ENCODE results near the gene STARD3NL. TPM values are rescaled to one million over a fixed set of nuclear protein-coding genes. Genes with fewer than 3 reads are reported as not detected.
A peak's percentile ranks its signal among the peaks of the same experiment; 100 is the strongest.
"Not testable (repeated sequence)": the region's sequence is repeated elsewhere in the genome, so short reads cannot be mapped to it uniquely, and the experiment has no call there.

Gene STARD3NL
- total RNA-seq, 2 donors from 2014 or later = 48.6 to 58.3 TPM

- H3K27ac Mint-ChIP-seq = peak overlapping the region; percentile 60
These were observed 51.3 kb downstream of the STARD3NL start for GRCh38 chr7:38229386-38229785.

GRCh38 chr7:38229884-38230642, 52.0 kb downstream of the STARD3NL start:
- H3K27me3 Mint-ChIP-seq (ENCODE audit: insufficient read depth) = no peaks in the 10 kb centered on the region
- Histone ChIP-seq H3K27me3 (ENCODE audit: control insufficient read depth, insufficient read depth, low read length, poor library complexity, severe bottlenecking) (no peaks in the 10 kb centered on the region), H3K36me3 (ENCODE audit: control insufficient read depth, insufficient read depth, low read length) (peaks cover 29% of the 10 kb centered on the region), H3K9ac (ENCODE audit: extremely low read depth, low read length, poor library complexity, severe bottlenecking) (no peak overlapping the region), H3K4me3 (ENCODE audit: low read length) (no peak overlapping the region), H3K9me3 (ENCODE audit: control insufficient read depth, low read length) (no peaks in the 10 kb centered on the region), H3K27ac (ENCODE audit: low read depth, low read length) (no peak overlapping the region), H3K4me1 (ENCODE audit: control insufficient read depth, insufficient read depth, low read length) (no peaks in the 10 kb centered on the region)
- no peaks in the 10 kb centered on the region for H3K4me1 Mint-ChIP-seq
- H3K36me3 Mint-ChIP-seq (ENCODE audit: low read depth) = peaks cover 26% of the 10 kb centered on the region
- no peak for TF ChIP-seq CTCF (conservative IDR thresholded peaks at IDR 0.05)
- H3K9me3 Mint-ChIP-seq = no peaks in the 10 kb centered on the region
- H3K27ac Mint-ChIP-seq = no peak overlapping the region
- WGBS, 2 experiments (ENCODE audit: insufficient coverage in 1 of 2, insufficient read length in 1 of 2) = 80 to 100% methylated on average over 1 to 6 of the region's 6 CpGs
- no peak for DNase-seq
- H3K4me3 Mint-ChIP-seq = no peak overlapping the region

More at GRCh38 chr7:38229386-38229785, 51.3 kb downstream of the STARD3NL start:
- TF ChIP-seq CTCF (conservative IDR thresholded peaks at IDR 0.05) = no peak
- 80 to 96% methylated on average over 1 to 6 of the region's 6 CpGs for WGBS, 2 experiments (ENCODE audit: insufficient coverage in 1 of 2, insufficient read length in 1 of 2)
- H3K27me3 Mint-ChIP-seq (ENCODE audit: insufficient read depth) = no peaks in the 10 kb centered on the region
- no peaks in the 10 kb centered on the region for H3K9me3 Mint-ChIP-seq
- peaks cover 30% of the 10 kb centered on the region for H3K36me3 Mint-ChIP-seq (ENCODE audit: low read depth)
- H3K4me1 ChIP-seq (ENCODE audit: control insufficient read depth, insufficient read depth, low read length) = no peaks in the 10 kb centered on the region
- no peaks in the 10 kb centered on the region for H3K27me3 ChIP-seq (ENCODE audit: control insufficient read depth, insufficient read depth, low read length, poor library complexity, severe bottlenecking)
- no peaks in the 10 kb centered on the region for H3K9me3 ChIP-seq (ENCODE audit: control insufficient read depth, low read length)
- DNase-seq = no peak
- H3K4me3 Mint-ChIP-seq = no peak overlapping the region
- no peak overlapping the region for H3K4me3 ChIP-seq (ENCODE audit: low read length)
- H3K27ac ChIP-seq (ENCODE audit: low read depth, low read length) = no peak overlapping the region
- no peak overlapping the region for H3K9ac ChIP-seq (ENCODE audit: extremely low read depth, low read length, poor library complexity, severe bottlenecking)
- H3K36me3 ChIP-seq (ENCODE audit: control insufficient read depth, insufficient read depth, low read length) = peaks cover 34% of the 10 kb centered on the region
- H3K4me1 Mint-ChIP-seq = no peaks in the 10 kb centered on the region

- 89 to 92% methylated on average over 4 to 11 of the region's 11 CpGs for WGBS, 2 experiments (ENCODE audit: insufficient coverage in 1 of 2, insufficient read length in 1 of 2)
- peaks cover 24% of the 10 kb centered on the region for H3K36me3 ChIP-seq (ENCODE audit: control insufficient read depth, insufficient read depth, low read length)
These were observed 54.7 kb downstream of the STARD3NL start for GRCh38 chr7:38232502-38233366.

GRCh38 chr7:38234759-38235158, 56.7 kb downstream of the STARD3NL start:
- WGBS, 2 experiments (ENCODE audit: insufficient coverage in 1 of 2, insufficient read length in 1 of 2) = 95 to 98% methylated on average over 10 to 11 of the region's 11 CpGs
- not testable (repeated sequence) for H3K27ac Mint-ChIP-seq; H3K9ac ChIP-seq (ENCODE audit: extremely low read depth, low read length, poor library complexity, severe bottlenecking); H3K36me3 ChIP-seq (ENCODE audit: control insufficient read depth, insufficient read depth, low read length); H3K4me3 Mint-ChIP-seq; H3K27me3 ChIP-seq (ENCODE audit: control insufficient read depth, insufficient read depth, low read length, poor library complexity, severe bottlenecking); H3K27ac ChIP-seq (ENCODE audit: low read depth, low read length); H3K4me1 Mint-ChIP-seq; DNase-seq; H3K9me3 Mint-ChIP-seq; H3K9me3 ChIP-seq (ENCODE audit: control insufficient read depth, low read length); H3K4me3 ChIP-seq (ENCODE audit: low read length); H3K4me1 ChIP-seq (ENCODE audit: control insufficient read depth, insufficient read depth, low read length); H3K27me3 Mint-ChIP-seq (ENCODE audit: insufficient read depth)
- H3K36me3 Mint-ChIP-seq (ENCODE audit: low read depth) = peaks cover 14% of the 10 kb centered on the region

More at GRCh38 chr7:38232502-38233366, 54.7 kb downstream of the STARD3NL start:
- Histone ChIP-seq H3K27me3 (ENCODE audit: control insufficient read depth, insufficient read depth, low read length, poor library complexity, severe bottlenecking) (no peaks in the 10 kb centered on the region), H3K4me3 (ENCODE audit: low read length) (no peak overlapping the region), H3K9me3 (ENCODE audit: control insufficient read depth, low read length) (no peaks in the 10 kb centered on the region), H3K27ac (ENCODE audit: low read depth, low read length) (no peak overlapping the region), H3K9ac (ENCODE audit: extremely low read depth, low read length, poor library complexity, severe bottlenecking) (no peak overlapping the region), H3K4me1 (ENCODE audit: control insufficient read depth, insufficient read depth, low read length) (no peaks in the 10 kb centered on the region)
- Mint-ChIP-seq H3K9me3 (no peaks in the 10 kb centered on the region), H3K27ac (peak overlapping the region; percentile 15), H3K4me1 (no peaks in the 10 kb centered on the region), H3K27me3 (ENCODE audit: insufficient read depth) (peaks cover 1% of the 10 kb centered on the region), H3K4me3 (no peak overlapping the region), H3K36me3 (ENCODE audit: low read depth) (peaks cover 21% of the 10 kb centered on the region)
- DNase-seq = no peak
- no peak for TF ChIP-seq CTCF (conservative IDR thresholded peaks at IDR 0.05)
